HUES64 (cell line): ENCODE results near the gene RNF130.

Experiments
- H3K27ac ChIP-seq: 2 replicates; pipeline ENCODE4 v1.7.0; 2013; ENCODE audit warnings: low read depth, low read length, inconsistent platforms
- H3K27me3 ChIP-seq: 2 replicates; pipeline ENCODE4 v1.6.1; 2013; ENCODE audit warnings: mild to moderate bottlenecking, low read length; ENCODE audit not compliant: insufficient read depth
- H3K36me3 ChIP-seq: 2 replicates; pipeline ENCODE4 v1.6.1; 2013; ENCODE audit warnings: mild to moderate bottlenecking, low read length; ENCODE audit not compliant: insufficient read depth
- H3K4me1 ChIP-seq: 2 replicates; pipeline ENCODE4 v1.6.1; 2013; ENCODE audit warnings: mild to moderate bottlenecking, low read length, moderate library complexity; ENCODE audit not compliant: insufficient read depth
- H3K4me3 ChIP-seq: 2 replicates; pipeline ENCODE4 v1.5.1; 2013; ENCODE audit warnings: mild to moderate bottlenecking, low read length, moderate library complexity
- H3K9ac ChIP-seq: 2 replicates; pipeline ENCODE4 v1.6.1; 2013; ENCODE audit warnings: mild to moderate bottlenecking, low read depth, low read length
- H3K9me3 ChIP-seq: 2 replicates; pipeline ENCODE4 v1.6.1; 2013; ENCODE audit warnings: low read depth, low read length; ENCODE audit not compliant: insufficient read depth
- WGBS: fragments of 150-250, 120-280 bp; methylation state at CpG from one replicate; pipeline ENCODE4 v1.1.7; 2013; ENCODE audit warnings: missing lambda C conversion rate; 5-methylcytosine and 5-hydroxymethylcytosine counted together

RNF130 gene

DNA sequence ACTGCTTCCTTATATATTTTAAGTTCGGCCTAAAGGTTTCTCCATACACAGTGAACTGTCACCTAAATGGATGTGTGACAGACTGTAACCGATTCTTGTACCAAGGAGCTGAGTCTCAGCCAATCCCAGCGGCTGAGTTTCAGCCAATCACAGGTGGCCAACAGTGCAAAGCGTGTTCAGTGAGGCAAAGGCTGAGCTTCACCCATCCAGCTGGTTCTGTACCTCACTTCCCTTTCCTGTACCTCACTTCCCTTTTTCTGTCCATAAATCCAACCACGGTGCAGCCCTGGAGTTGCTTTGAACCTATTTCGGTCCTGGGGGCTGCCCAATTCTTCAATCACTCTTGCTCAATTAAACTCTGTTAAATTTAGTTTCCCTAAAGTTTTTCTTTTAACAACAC, 148.1 kb downstream of the RNF130 start:
- H3K4me1 ChIP-seq = no peaks in the 10 kb centered on the region
- 95% methylated on average over 6 of the region's 6 CpGs for WGBS
- H3K9me3 ChIP-seq = no peaks in the 10 kb centered on the region
- no peak overlapping the region for H3K9ac ChIP-seq
- H3K4me3 ChIP-seq = no peak overlapping the region
- H3K36me3 ChIP-seq = no peaks in the 10 kb centered on the region
- no peaks in the 10 kb centered on the region for H3K27me3 ChIP-seq
- no peak overlapping the region for H3K27ac ChIP-seq

DNA sequence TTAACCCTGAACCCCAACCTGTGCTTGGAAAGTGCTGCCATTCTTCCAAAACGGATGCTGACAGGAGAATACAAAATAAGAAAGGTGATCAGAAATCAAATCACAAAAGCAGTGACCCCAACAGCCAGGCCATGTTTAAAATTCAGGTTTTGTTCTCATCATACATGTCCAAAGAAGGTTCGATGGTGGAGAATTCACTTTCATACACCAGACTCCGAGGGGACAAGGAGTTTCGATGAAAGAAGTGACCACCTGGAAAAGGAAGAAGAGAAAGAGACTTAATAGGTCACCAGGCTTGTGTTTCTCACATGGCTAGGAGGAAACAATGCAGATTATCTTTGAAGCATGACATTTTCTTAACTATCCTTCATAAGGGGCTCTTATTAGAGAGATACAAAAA, 151.4 kb downstream of the RNF130 start:
- WGBS = 95% methylated on average over 4 of the region's 4 CpGs
- H3K4me1 ChIP-seq = peaks cover 6% of the 10 kb centered on the region; the same call in 1 of the 2 replicates

DNA sequence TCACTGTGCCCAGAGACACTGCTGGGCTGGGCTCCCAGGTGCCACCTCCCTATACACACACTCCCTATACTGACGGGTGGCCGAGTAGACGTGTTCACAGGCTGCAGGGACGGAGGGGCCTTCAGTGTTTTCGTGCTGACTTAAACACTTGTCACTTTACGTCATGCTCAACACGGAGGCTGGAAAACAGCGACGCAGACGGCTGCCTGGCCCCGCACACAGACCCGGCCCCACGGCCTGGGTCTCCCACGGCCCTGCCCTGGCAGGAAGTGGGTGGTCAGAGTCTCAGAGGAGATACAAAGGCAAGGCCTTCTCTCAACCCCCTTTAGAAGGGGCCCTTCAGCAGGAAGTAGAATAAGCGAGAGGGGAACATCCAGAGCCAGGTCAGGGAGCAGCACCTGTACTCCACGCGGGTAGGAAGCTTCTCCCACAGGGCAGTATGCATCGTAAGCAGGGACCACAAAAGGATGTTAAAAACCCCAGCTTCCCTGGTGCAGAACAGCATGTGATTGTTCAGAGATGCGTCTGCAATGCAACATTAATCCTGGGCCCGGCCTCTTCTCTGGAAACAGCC, 152.0 kb downstream of the RNF130 start:
- H3K9ac ChIP-seq = no peak overlapping the region
- WGBS = 92% methylated on average over 20 of the region's 20 CpGs
- no peaks in the 10 kb centered on the region for H3K36me3 ChIP-seq
- H3K9me3 ChIP-seq = no peaks in the 10 kb centered on the region
- H3K4me1 ChIP-seq = peaks cover 6% of the 10 kb centered on the region; the same call in 1 of the 2 replicates
- H3K27me3 ChIP-seq = no peaks in the 10 kb centered on the region
- H3K27ac ChIP-seq = no peak overlapping the region
- no peak overlapping the region for H3K4me3 ChIP-seq

More for the DNA sequence above, 151.4 kb downstream of the RNF130 start:
- H3K4me3 ChIP-seq = no peak overlapping the region
- H3K36me3 ChIP-seq = no peaks in the 10 kb centered on the region
- H3K9me3 ChIP-seq = no peaks in the 10 kb centered on the region
- no peak overlapping the region for H3K27ac ChIP-seq
- no peaks in the 10 kb centered on the region for H3K27me3 ChIP-seq
- no peak overlapping the region for H3K9ac ChIP-seq

DNA sequence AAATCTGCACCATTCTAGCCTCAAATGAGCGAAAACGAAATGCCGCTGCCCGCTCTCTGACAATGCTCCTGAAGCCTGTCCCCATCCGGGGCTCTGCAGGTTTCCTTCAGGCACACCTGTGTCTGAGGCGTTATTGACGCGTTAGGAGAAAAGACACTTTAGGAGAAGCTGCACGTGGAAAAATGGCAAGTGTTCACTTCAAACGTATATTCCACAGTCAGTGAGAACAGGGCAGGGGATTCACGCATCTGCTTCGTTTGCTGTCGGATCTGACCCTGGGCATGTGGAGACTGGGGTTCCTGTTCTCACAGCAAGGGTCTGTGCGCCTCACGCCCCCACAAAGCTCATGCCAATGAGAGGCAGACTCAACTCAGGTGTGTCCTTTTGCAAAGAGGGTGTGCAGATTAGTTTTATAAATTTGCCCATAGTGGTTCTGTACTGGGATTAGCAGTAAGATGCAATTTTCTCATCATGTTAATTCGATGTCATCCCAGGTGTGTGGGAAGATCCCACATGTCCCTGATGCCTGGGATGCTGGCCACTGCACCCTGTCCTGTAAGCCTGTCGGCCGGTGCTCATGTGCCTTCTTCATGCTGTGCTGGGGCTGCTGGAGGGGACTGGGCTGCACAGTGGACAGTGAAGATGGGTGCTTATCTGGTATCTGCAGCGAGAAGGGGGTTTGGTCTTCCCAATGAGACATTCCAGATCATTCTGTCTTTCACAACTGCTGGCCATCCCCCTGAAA, 152.6 kb downstream of the RNF130 start:
- Histone ChIP-seq H3K27ac (no peak overlapping the region), H3K9me3 (no peaks in the 10 kb centered on the region), H3K36me3 (no peaks in the 10 kb centered on the region), H3K9ac (no peak overlapping the region), H3K4me3 (no peak overlapping the region), H3K4me1 (peaks cover 6% of the 10 kb centered on the region; the same call in 1 of the 2 replicates), H3K27me3 (no peaks in the 10 kb centered on the region)
- WGBS = 91% methylated on average over 19 of the region's 19 CpGs

DNA sequence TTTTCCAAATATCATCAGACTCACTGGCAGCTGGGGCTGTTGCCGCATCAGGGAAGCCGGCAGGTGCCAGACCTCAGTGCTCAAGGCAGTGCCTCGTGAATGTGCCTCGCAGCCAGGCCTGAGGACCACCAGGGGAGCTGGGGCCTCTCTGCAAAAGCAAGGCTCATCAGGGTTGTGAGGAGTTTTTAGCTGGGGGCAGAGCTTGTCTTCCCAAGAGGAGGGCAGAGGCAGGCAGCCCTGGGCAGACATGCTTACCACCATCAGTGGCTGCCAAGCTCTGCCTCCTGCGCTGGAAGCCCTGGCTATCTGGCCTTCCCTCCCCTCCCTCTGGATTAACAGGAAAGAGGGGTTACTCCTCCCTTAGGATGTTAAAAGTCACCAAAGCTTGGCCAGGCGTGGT, 155.0 kb downstream of the RNF130 start:
- Histone ChIP-seq H3K27me3 (no peaks in the 10 kb centered on the region), H3K9me3 (no peaks in the 10 kb centered on the region), H3K4me1 (peaks cover 6% of the 10 kb centered on the region; the same call in 1 of the 2 replicates), H3K9ac (no peak overlapping the region), H3K27ac (no peak overlapping the region), H3K4me3 (no peak overlapping the region), H3K36me3 (no peaks in the 10 kb centered on the region)
- 74% methylated on average over 6 of the region's 6 CpGs for WGBS

DNA sequence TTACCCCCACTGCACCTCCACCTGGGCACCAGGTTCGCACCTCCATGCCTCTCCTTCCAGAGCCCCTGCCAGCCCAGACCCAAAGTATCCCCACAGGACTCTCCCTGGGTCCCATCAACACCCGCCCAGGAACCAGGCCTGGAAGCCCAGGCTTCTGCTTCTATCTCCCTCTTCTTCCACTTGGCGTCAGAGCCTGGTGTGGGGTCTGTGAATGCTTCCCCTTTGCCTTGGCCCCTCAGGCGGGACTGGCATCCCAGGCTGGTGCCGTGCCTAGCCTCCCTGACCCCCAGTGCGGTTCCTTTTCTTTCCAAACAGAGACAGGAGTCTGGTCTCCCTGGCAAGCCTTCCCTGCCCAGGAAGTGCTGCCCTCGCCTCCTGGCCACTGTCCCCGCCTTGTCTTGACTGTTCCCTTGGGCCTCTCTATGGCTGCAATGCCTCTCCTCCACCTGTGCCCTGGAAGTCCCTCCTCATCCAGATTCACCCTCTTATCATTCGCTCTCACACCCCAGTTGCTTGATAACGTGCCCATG, 156.1 kb downstream of the RNF130 start:
- H3K9ac ChIP-seq = no peak overlapping the region
- no peak overlapping the region for H3K4me3 ChIP-seq
- no peaks in the 10 kb centered on the region for H3K27me3 ChIP-seq
- no peak overlapping the region for H3K27ac ChIP-seq
- H3K9me3 ChIP-seq = no peaks in the 10 kb centered on the region
- H3K4me1 ChIP-seq = peaks cover 6% of the 10 kb centered on the region; the same call in 1 of the 2 replicates
- WGBS = 94% methylated on average over 10 of the region's 10 CpGs
- H3K36me3 ChIP-seq = no peaks in the 10 kb centered on the region

DNA sequence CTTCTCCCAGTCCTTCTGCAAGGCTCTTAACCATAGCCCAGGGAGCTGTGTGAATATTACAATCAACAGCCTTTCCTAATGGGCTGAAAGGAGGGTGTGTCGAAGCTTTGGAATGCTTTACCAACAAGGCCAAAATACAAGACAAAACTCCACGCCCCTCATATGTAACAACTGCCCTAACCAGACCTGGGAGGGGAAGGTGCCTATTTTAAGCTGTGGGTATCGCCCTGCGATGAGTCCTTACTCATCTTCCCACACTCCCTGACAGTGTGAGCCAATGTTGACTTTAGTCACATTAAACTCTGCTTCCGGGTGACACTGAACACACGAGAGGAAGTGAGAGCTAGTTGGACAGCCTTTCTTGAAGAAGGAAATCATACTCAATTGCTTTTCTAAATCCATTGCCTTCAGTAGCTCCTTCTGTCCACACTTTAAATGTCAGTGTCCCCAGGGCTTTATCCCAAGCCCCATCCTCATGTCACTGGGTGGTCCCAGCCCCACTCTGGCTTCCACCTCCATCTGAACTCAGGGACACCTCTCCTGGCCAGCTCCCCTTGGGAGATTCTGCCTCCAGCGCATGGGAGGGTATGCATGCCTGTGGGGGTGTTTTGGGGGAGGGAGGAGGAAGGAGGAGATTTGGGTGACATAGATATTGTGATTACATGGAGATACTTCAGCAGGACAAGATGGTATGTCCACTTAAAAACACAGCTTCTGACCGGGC, 157.4 kb downstream of the RNF130 start:
- H3K4me1 ChIP-seq = peaks cover 6% of the 10 kb centered on the region; the same call in 1 of the 2 replicates
- H3K36me3 ChIP-seq = no peaks in the 10 kb centered on the region
- no peak overlapping the region for H3K9ac ChIP-seq
- H3K27ac ChIP-seq = no peak overlapping the region
- H3K9me3 ChIP-seq = no peaks in the 10 kb centered on the region
- H3K27me3 ChIP-seq = no peaks in the 10 kb centered on the region
- no peak overlapping the region for H3K4me3 ChIP-seq
- WGBS = 80% methylated on average over 7 of the region's 8 CpGs

DNA sequence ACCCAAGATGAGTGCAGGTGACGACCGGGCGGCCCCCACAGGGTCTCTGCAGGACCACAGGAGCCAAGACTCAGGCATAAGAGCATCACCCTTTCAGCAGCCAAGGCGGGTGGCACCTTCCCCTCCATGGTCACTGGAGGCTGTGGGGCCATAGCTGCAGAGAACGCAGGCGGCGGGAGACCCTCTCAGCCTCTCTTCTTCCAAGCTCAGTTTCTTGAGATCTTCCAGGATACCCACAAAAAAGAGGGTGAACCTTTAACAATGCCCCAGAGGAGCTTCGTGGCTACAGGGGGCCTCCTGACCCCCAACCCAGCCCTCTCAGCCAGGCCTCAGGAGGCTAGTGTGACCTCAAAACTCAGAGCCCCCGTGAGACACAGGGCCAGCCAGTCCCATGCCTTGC, 158.1 kb downstream of the RNF130 start:
- WGBS = 92% methylated on average over 9 of the region's 9 CpGs
- Histone ChIP-seq H3K4me1 (peaks cover 6% of the 10 kb centered on the region; the same call in 1 of the 2 replicates), H3K36me3 (no peaks in the 10 kb centered on the region), H3K9ac (no peak overlapping the region), H3K27ac (no peak overlapping the region), H3K4me3 (no peak overlapping the region), H3K9me3 (no peaks in the 10 kb centered on the region), H3K27me3 (no peaks in the 10 kb centered on the region)

DNA sequence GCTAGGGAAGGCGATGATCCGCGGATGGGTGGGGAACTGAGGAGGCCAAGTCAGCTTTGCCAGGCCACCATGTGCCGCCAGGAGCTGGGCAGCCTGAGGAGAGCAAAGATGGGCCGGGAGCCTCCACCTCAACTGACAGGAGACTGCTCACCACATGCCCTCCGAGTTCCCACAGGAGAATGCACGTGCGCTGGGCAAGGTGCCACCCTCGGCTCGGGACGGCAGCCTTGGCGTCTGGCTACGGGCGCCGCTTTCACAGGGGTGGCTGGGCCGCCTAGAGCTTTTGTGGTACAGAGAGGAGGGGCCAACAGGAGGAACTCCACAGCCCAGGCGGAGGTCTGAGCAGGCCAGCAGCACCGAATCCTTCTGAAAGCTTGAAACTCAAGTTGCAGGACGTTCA, 158.6 kb downstream of the RNF130 start:
- Histone ChIP-seq H3K4me1 (peaks cover 6% of the 10 kb centered on the region; the same call in 1 of the 2 replicates), H3K27me3 (no peaks in the 10 kb centered on the region), H3K36me3 (no peaks in the 10 kb centered on the region), H3K9me3 (no peaks in the 10 kb centered on the region), H3K4me3 (no peak overlapping the region), H3K9ac (no peak overlapping the region), H3K27ac (no peak overlapping the region)
- WGBS = 94% methylated on average over 19 of the region's 19 CpGs

DNA sequence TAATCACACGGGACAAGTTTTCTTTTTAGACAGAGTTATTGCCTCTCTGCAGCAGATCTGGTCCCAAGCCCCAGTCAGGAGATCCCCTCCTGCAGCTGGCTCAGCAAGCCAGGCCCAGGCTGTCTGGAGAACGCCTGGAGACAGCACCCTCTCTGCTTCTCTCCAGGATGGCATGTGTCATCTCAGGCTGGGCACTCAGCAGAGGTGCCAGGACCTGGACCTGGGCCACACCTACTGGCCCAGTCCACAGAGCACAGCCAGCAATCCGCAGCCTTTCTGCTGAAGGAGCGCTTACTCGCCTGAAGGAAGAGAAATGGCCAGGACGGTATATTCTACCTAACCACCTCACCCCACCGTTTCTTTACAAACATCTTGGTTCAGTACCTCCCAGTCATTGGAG, 159.2 kb downstream of the RNF130 start:
- Histone ChIP-seq H3K36me3 (no peaks in the 10 kb centered on the region), H3K27ac (no peak overlapping the region)

DNA sequence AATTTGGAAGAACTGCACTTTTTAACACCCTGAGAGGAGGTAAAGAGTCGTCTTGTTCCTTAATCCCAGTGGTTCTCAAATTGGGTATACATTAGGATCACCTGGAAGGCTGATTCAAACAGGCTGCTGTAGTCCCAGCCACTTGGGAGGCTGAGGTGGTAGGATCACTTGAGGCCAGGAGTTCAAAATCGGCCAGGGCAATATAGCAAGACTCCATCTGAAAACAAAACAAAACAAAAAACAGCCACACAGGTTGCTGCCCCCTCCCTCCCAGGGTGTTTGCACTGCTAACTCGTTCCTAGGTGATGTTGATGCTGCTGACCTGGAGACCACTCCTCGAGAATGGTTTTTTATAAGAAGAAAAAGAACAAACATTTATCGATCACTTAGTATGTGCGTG, 162.3 kb downstream of the RNF130 start:
- peaks cover 4% of the 10 kb centered on the region; the same call in 1 of the 2 replicates for H3K27me3 ChIP-seq
- no peaks in the 10 kb centered on the region for H3K9me3 ChIP-seq
- H3K27ac ChIP-seq = no peak overlapping the region
- peaks cover 14% of the 10 kb centered on the region for H3K36me3 ChIP-seq
- H3K4me1 ChIP-seq = peaks cover 5% of the 10 kb centered on the region; the same call in 1 of the 2 replicates
- H3K4me3 ChIP-seq = no peak overlapping the region
- WGBS = 91% methylated on average over 6 of the region's 6 CpGs
- no peak overlapping the region for H3K9ac ChIP-seq

More for the DNA sequence above, 159.2 kb downstream of the RNF130 start:
- 93% methylated on average over 6 of the region's 7 CpGs for WGBS
- H3K9ac ChIP-seq = no peak overlapping the region
- no peaks in the 10 kb centered on the region for H3K9me3 ChIP-seq
- H3K4me3 ChIP-seq = no peak overlapping the region
- H3K4me1 ChIP-seq = peaks cover 6% of the 10 kb centered on the region; the same call in 1 of the 2 replicates
- no peaks in the 10 kb centered on the region for H3K27me3 ChIP-seq
